Heart left ventricle (tissue), 16 donors: ENCODE data around the gene SLC30A10. TPM values are rescaled to one million over a fixed set of nuclear protein-coding genes. Genes with fewer than 3 reads are reported as not detected.
"Not testable (repeated sequence)": the region's sequence is repeated elsewhere in the genome, so short reads cannot be mapped to it uniquely, and the experiment has no call there.

Experiments
- ATAC-seq, 4 donors: fragments of 200-7000 bp; cut with Tn5 transposase; one replicate each; pipeline ENCODE4 v1.9.1; 2020 to 2022; ENCODE audit warnings: moderate library complexity in 4 of 4, mild to moderate bottlenecking in 3 of 4, moderate number of reproducible peaks in 1 of 4
- DNase-seq, 5 donors: peaks; one replicate each; pipeline ENCODE4 v3.0.0-alpha.2; 2020
- H3K27ac ChIP-seq, 12 donors: fragments of 200-600 bp; sonication (generic) in 4 of 12; one replicate each; pipeline versions ENCODE4 v1.5.0 to v1.8.0; 2016 to 2022; ENCODE audit warnings: mild to moderate bottlenecking in 2 of 12
- H3K27me3 ChIP-seq, 9 donors: fragments of 200-600 bp; sonication (generic) in 2 of 9; one replicate each; pipeline versions ENCODE4 v1.5.1 to v1.8.0; 2016 to 2022; ENCODE audit warnings: mild to moderate bottlenecking in 3 of 9
- H3K36me3 ChIP-seq, 9 donors: fragments of 200-600 bp; sonication (generic) in 2 of 9; one replicate each; pipeline versions ENCODE4 v1.5.0 to v1.8.0; 2018 to 2022; ENCODE audit warnings: mild to moderate bottlenecking in 2 of 9
- H3K4me1 ChIP-seq, 12 donors: fragments of 200-600 bp; sonication (generic) in 4 of 12; one replicate each; pipeline versions ENCODE4 v1.5.0 to v1.8.0; 2016 to 2022; ENCODE audit warnings: mild to moderate bottlenecking in 3 of 12
- H3K4me3 ChIP-seq, 12 donors: fragments of 200-600 bp; sonication (generic) in 4 of 12; one replicate each; pipeline versions ENCODE4 v1.5.0 to v1.8.0; 2017 to 2022; ENCODE audit warnings: mild to moderate bottlenecking in 9 of 12, moderate library complexity in 4 of 12
- H3K9me3 ChIP-seq, 12 donors: fragments of 200-600 bp; sonication (generic) in 4 of 12; one replicate each; pipeline versions ENCODE4 v1.5.0 to v1.8.0; 2016 to 2022; ENCODE audit warnings: mild to moderate bottlenecking in 1 of 12
- CTCF ChIP-seq, 12 donors: fragments of 200-600 bp; sonication (generic) in 4 of 12; IDR thresholded peaks; one replicate each; pipeline versions ENCODE4 v1.5.0 to v1.8.0; 2018 to 2022; ENCODE audit warnings: antibody characterized with exemption in 12 of 12, mild to moderate bottlenecking in 5 of 12
- POLR2A ChIP-seq, 2 donors: fragments of 450-650 bp; IDR thresholded peaks; one replicate each; pipeline ENCODE4 v1.6.1; 2017; ENCODE audit warnings: antibody characterized with exemption in 2 of 2, mild to moderate bottlenecking in 2 of 2, moderate library complexity in 2 of 2
- WGBS, 4 donors: extraction: QIAGEN DNeasy Blood & Tissue Kit in 2 of 4; methylation state at CpG; one replicate each; pipeline versions ENCODE4 v1.1.5 to v1.1.7; 2013 to 2018; 5-methylcytosine and 5-hydroxymethylcytosine counted together
- intact Hi-C, 10 donors: fragments of 100-400 bp; cut with DNase I; formaldehyde crosslinking; loops; one replicate each; pipeline versions ENCODE4 v1.11.1 to v1.14.2; 2022
- polyA plus RNA-seq, 2 donors: library from polyadenylated mRNA; stranded (reverse); fragments of 200-250 nt; gene quantifications; one replicate each; pipeline ENCODE4 v1.2.3, GENCODE V29; 2013
- total RNA-seq, 9 donors: library from RNA; depleted of rRNA in 2 of 9; stranded (reverse); fragments of >200 nt in 2 of 9; fragmentation: NEBNext Ultra II Directional in 3 of 9; extraction: Animal tissue kit (Norgen Biotek cat#: 25700) in 3 of 9; gene quantifications; one replicate each; pipeline versions ENCODE4 v1.1.0 to v1.2.4, GENCODE V29; 2016 to 2023
- donor health status: ischemic (EF 13 %, LVEDD 7.1; RV severe dilation, severe dysfunction).
- donor health status: healthy with polysubstance abuse.
- donor health status: DM: no; HTN: yes; CAD: no.
- donor health status: DM: no; HTN: no; CAD: no.
- donor health status: ischemic (EF 25% LVEDD 6.9; RV normal size, moderate dysfunction).
- donor health status: ischemic (EF 25% LVEDD 5.7; RV mildly dilated, moderate dysfunction).
- donor health status: healthy.
- donor health status: DM: yes; HTN: yes; CAD: no.
- donor health status: ischemic (EF 35%, LVEDD 5.7; RV mildly dilated, moderate dysfunction).
- donor health status: nonischemic (EF 11% LVEDD 7.7; RV severe dilation, severe dysfunction).
- donor health status: DM: yes; HTN: yes; CAD: no.
- donor health status: PGD.
- donor health status: ischemic (EF 29% LVEDD 5.4; RV normal size, mild dysfunction).
- donor health status: nonischemic (EF 23%, LVEDD 6.1; RV moderate dilation, normal function).

Gene SLC30A10
- total and polyA plus RNA-seq, 11 donors, result 0.08 to 0.55 (median 0.16) TPM; not detected in 6

GRCh38 chr1:219876798-219877209 is 51.6 kb downstream of the SLC30A10 start:
- DNase-seq (no peak), ATAC-seq (no peak)
- TF ChIP-seq CTCF (IDR thresholded peaks at IDR 0.05) (peak in 1 of 12 donors; percentile 8), POLR2A (IDR thresholded peaks at IDR 0.05) (no peak)
- Histone ChIP-seq H3K27ac (no peak overlapping the region), H3K27me3 (peaks cover 0 to 31% (median 0%) of the 10 kb centered on the region in 9 donors), H3K4me3 (no peak overlapping the region), H3K36me3 (no peaks in the 10 kb centered on the region), H3K9me3 (no peaks in the 10 kb centered on the region), H3K4me1 (no peaks in the 10 kb centered on the region)
- WGBS, 4 donors, result 56 to 62% (median 58%) methylated on average over 5 of the region's 5 CpGs
- intact Hi-C loops, result no loop called here

- intact Hi-C loops, result no loop called here
- 64 to 84% (median 77%) methylated on average over 3 of the region's 3 CpGs for WGBS, 4 donors
Measured at GRCh38 chr1:219875860-219876259, 52.5 kb downstream of the SLC30A10 start.

GRCh38 chr1:219872538-219872937 is 55.8 kb downstream of the SLC30A10 start:
- H3K4me1 ChIP-seq, intact Hi-C loops, H3K36me3 ChIP-seq, H3K9me3 ChIP-seq, H3K4me3 ChIP-seq, ATAC-seq, DNase-seq, H3K27ac ChIP-seq: not testable (repeated sequence)
- H3K27me3 ChIP-seq, result peaks cover 0 to 18% (median 0%) of the 10 kb centered on the region in 9 donors
- 60 to 77% (median 69%) methylated on average over 1 of the region's 1 CpG for WGBS, 4 donors

More at GRCh38 chr1:219875860-219876259, 52.5 kb downstream of the SLC30A10 start:
- Histone ChIP-seq H3K4me1 (no peaks in the 10 kb centered on the region), H3K4me3 (no peak overlapping the region), H3K36me3 (no peaks in the 10 kb centered on the region), H3K9me3 (no peaks in the 10 kb centered on the region), H3K27me3 (peaks cover 0 to 27% (median 0%) of the 10 kb centered on the region in 9 donors), H3K27ac (no peak overlapping the region)
- no peak for ATAC-seq
- no peak for DNase-seq
- TF ChIP-seq POLR2A (IDR thresholded peaks at IDR 0.05), result no peak
- no peak for TF ChIP-seq CTCF (IDR thresholded peaks at IDR 0.05)

- Histone ChIP-seq H3K27ac (no peak overlapping the region), H3K27me3 (peaks cover 0 to 10% (median 0%) of the 10 kb centered on the region in 9 donors), H3K4me3 (no peak overlapping the region), H3K4me1 (no peaks in the 10 kb centered on the region), H3K9me3 (no peaks in the 10 kb centered on the region), H3K36me3 (no peaks in the 10 kb centered on the region)
- ATAC-seq (no peak), DNase-seq (no peak)
- 42 to 51% (median 48%) methylated on average over 3 of the region's 3 CpGs for whole genome bisulfite sequencing, 4 donors
- intact Hi-C loops, result no loop called here
- no peak for TF ChIP-seq CTCF (IDR thresholded peaks at IDR 0.05)
- no peak for TF ChIP-seq POLR2A (IDR thresholded peaks at IDR 0.05)
Measured at GRCh38 chr1:219871427-219872057, 56.8 kb downstream of the SLC30A10 start.

- H3K27me3 ChIP-seq, intact Hi-C loops, H3K4me3 ChIP-seq, H3K4me1 ChIP-seq, ATAC-seq, H3K9me3 ChIP-seq, H3K27ac ChIP-seq, H3K36me3 ChIP-seq, DNase-seq: not testable (repeated sequence)
- WGBS, 4 donors, result 80 to 94% (median 93%) methylated on average over 1 to 3 of the region's 3 CpGs
Measured at GRCh38 chr1:219868615-219869014, 59.7 kb downstream of the SLC30A10 start.

Other genes starting within 250 kb of the SLC30A10 start
- 10 to 100 TPM; 38.3 to 91.3 (median 65.3) TPM for gene EPRS1, start 117.9 kb upstream of the SLC30A10 start, total RNA-seq
- 10 to 100 TPM; 35.1 to 50.0 TPM for gene EPRS1, start 117.9 kb upstream of the SLC30A10 start, polyA plus RNA-seq
- 10 to 100 TPM; 13.4 to 25.8 (median 18.8) TPM for gene BPNT1, start 161.2 kb upstream of the SLC30A10 start, total RNA-seq
- gene BPNT1, start 161.2 kb upstream of the SLC30A10 start, polyA plus RNA-seq, result 10 to 100 TPM in 1 of 2 donors, 1 to 10 TPM in 1; 7.4 to 19.9 TPM
- 10 to 100 TPM; 62.3 to 87.2 (median 79.3) TPM for gene IARS2, start 165.6 kb upstream of the SLC30A10 start, total RNA-seq
- gene IARS2, start 165.6 kb upstream of the SLC30A10 start, polyA plus RNA-seq, result 10 to 100 TPM; 23.2 to 72.7 TPM